HCT116 (cell line): ENCODE results near the gene MFSD6.

ENCODE experiments used
- CTCF ChIP-seq, 3 experiments: fragments of 200-600 bp in 1 of 3; sonication (generic) in 1 of 3; IDR thresholded peaks in 2 of 3; conservative IDR thresholded peaks in 1 of 3; 2 replicates each; pipeline ENCODE4 v1.5.1; 2012 to 2017; ENCODE audit warnings: low read depth in 2 of 3, low read length in 2 of 3, antibody characterized with exemption in 1 of 3, borderline replicate concordance in 1 of 3, control low read depth in 1 of 3, mild to moderate bottlenecking in 1 of 3, mixed read lengths in 1 of 3, mixed run types in 1 of 3, moderate library complexity in 1 of 3; ENCODE audit not compliant: insufficient read depth in 1 of 3
- JUND ChIP-seq: IDR thresholded peaks from 2 replicates; pipeline ENCODE4 v1.6.1; 2012
- POLR2A ChIP-seq: IDR thresholded peaks from 2 replicates; pipeline ENCODE4 v1.7.0; 2011; ENCODE audit warnings: borderline replicate concordance; ENCODE audit not compliant: insufficient read depth, insufficient read length; ENCODE audit errors: extremely low read depth
- POLR2AphosphoS5 ChIP-seq: IDR thresholded peaks from 2 replicates; pipeline ENCODE4 v1.6.1; 2011; ENCODE audit warnings: mild to moderate bottlenecking, low read depth, low read length, moderate library complexity
- RAD21 ChIP-seq: IDR thresholded peaks from 2 replicates; pipeline ENCODE4 v1.6.1; 2012; ENCODE audit warnings: low read depth, mild to moderate bottlenecking
- ZNF274 ChIP-seq: fragments of 200-500 bp; sonication (Bioruptor generic); IDR thresholded peaks from 2 replicates; pipeline ENCODE4 v1.6.1; 2014; ENCODE audit warnings: mild to moderate bottlenecking, low read depth, low read length, inconsistent platforms

- TF ChIP-seq RAD21 = no peak
- no peak for TF ChIP-seq CTCF (IDR thresholded peaks at IDR 0.05 in 2 of 3, conservative IDR thresholded peaks at IDR 0.05 in 1 of 3; ENCODE audit: borderline replicate concordance in 1 of 3, insufficient read depth in 1 of 3, low read depth in 2 of 3, low read length in 2 of 3)
- TF ChIP-seq POLR2A = no peak
- no peak for TF ChIP-seq POLR2AphosphoS5
- TF ChIP-seq JUND = no peak
- no peak for TF ChIP-seq ZNF274
Measured at GRCh38 chr2:190409616-190410015, 1.5 kb downstream of the MFSD6 start.
